Motor neuron (in vitro differentiated cells): ENCODE results near the gene RNU7-1. TPM values are rescaled to one million over a fixed set of nuclear protein-coding genes. Genes with fewer than 3 reads are reported as not detected.

Experiments
- ATAC-seq, 8 experiments: fragments of 200-7000 bp; cut with Tn5 transposase; replicated peaks in 6 of 8; 2 replicates each; pipeline ENCODE4 v1.8.0; 2021; ENCODE audit warnings: mild to moderate bottlenecking in 8 of 8, moderate library complexity in 8 of 8
- H3K27ac ChIP-seq, 2 donors: fragments of 250-450 bp; sonication (Bioruptor Pico); 2 replicates each; pipeline ENCODE4 v1.9.0; 2021; ENCODE audit warnings: antibody characterized with exemption in 2 of 2, mild to moderate bottlenecking in 2 of 2, moderate library complexity in 1 of 2
- H3K4me1 ChIP-seq, 2 donors: fragments of 250-450 bp; sonication (Bioruptor Pico); replicated peaks in 1 of 2; 2 replicates each; pipeline ENCODE4 v1.6.1; 2021; ENCODE audit warnings: antibody characterized with exemption in 2 of 2, mild to moderate bottlenecking in 2 of 2, moderate library complexity in 1 of 2
- H3K4me3 ChIP-seq, 5 donors: fragments of 250-450 bp; sonication (Bioruptor Pico); 2 replicates each; pipeline ENCODE4 v1.9.0; 2021; ENCODE audit warnings: antibody characterized with exemption in 5 of 5, mild to moderate bottlenecking in 5 of 5, moderate library complexity in 4 of 5
- WGBS, 10 experiments: fragments of 450-650 bp; shearing (Covaris generic); methylation state at CpG; one replicate each; pipeline ENCODE4 v1.0.0; 2022; 5-methylcytosine and 5-hydroxymethylcytosine counted together
- in situ Hi-C, 9 experiments: fragments of 400-800 bp; cut with MboI; loops; one replicate each; pipeline ENCODE4 v1.15.0; 2021; ENCODE audit warnings: low sequenced_read_pairs in 9 of 9, low pct_unique_long_range_greater_than_20kb in 2 of 9; ENCODE audit not compliant: unreplicated experiment in 9 of 9
- total RNA-seq, 8 experiments: library from RNA; unstranded; fragments of 300-600 nt; gene quantifications; 2 replicates each; pipeline versions ENCODE4 v1.2.3 to v1.2.4, GENCODE V29; 2022

RNU7-1 gene
- total RNA-seq, 8 experiments from 2014 or later = not detected

DNA sequence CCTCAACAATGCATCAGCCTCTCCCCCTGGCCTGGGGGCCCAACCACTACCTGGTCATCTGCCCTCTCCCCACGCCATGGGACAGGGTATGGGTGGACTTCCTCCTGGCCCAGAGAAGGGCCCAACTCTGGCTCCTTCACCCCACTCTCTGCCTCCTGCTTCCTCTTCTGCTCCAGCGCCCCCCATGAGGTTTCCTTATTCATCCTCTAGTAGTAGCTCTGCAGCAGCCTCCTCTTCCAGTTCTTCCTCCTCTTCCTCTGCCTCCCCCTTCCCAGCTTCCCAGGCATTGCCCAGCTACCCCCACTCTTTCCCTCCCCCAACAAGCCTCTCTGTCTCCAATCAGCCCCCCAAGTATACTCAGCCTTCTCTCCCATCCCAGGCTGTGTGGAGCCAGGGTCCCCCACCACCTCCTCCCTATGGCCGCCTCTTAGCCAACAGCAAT, 7.4 kb upstream of the RNU7-1 start:
- H3K4me1 ChIP-seq = peaks cover 11 to 12% of the 10 kb centered on the region in 2 donors
- no peak overlapping the region for H3K27ac ChIP-seq
- H3K4me3 ChIP-seq = peak overlapping the region in 1 of 5 donors; percentile 60
- in situ Hi-C loops = loop anchor here in 2 of 9 experiments (25.0 kb wide), 1 partner anchor 176 kb away; the partner anchor contains the start of gene C1RL (in 2 of the 2)
- ATAC-seq = no peak
- 100% methylated on average over 1 of the region's 3 CpGs; no CpG with 5 or more reads in 8 of the 10 experiments for WGBS, 10 experiments

- in situ Hi-C loops = loop anchor here in 2 of 9 experiments (25.0 kb wide), 1 partner anchor 175 kb away; the partner anchor contains the start of gene C1RL (in 2 of the 2)
- Histone ChIP-seq H3K4me3 (peak overlapping the region; percentile 39 to 65 (median 60)), H3K4me1 (peaks cover 11 to 12% of the 10 kb centered on the region in 2 donors), H3K27ac (peak overlapping the region; percentile 92 to 97)
- ATAC-seq = peak in 2 of 8 experiments; percentile 1
- WGBS, 10 experiments = 80 to 100% methylated on average over 1 of the region's 36 CpGs; no CpG with 5 or more reads in 8 of the 10 experiments
These were observed 6.8 kb upstream of the RNU7-1 start for GRCh38 chr12:6936636-6937480.

GRCh38 chr12:6937481-6938352, 5.9 kb upstream of the RNU7-1 start:
- ATAC-seq = peak; percentile 92 to 97 (median 94)
- in situ Hi-C loops = loop anchor here in 2 of 9 experiments (25.0 kb wide), 1 partner anchor 175 kb away; the partner anchor contains the start of gene C1RL (in 2 of the 2)
- Histone ChIP-seq H3K4me1 (peaks cover 11 to 13% of the 10 kb centered on the region in 2 donors), H3K27ac (peak overlapping the region; percentile 92 to 97), H3K4me3 (peak overlapping the region; percentile 39 to 65 (median 60))
- WGBS, 10 experiments = 0 to 10% (median 2%) methylated on average over 1 to 20 of the region's 80 CpGs; no CpG with 5 or more reads in 5 of the 10 experiments

DNA sequence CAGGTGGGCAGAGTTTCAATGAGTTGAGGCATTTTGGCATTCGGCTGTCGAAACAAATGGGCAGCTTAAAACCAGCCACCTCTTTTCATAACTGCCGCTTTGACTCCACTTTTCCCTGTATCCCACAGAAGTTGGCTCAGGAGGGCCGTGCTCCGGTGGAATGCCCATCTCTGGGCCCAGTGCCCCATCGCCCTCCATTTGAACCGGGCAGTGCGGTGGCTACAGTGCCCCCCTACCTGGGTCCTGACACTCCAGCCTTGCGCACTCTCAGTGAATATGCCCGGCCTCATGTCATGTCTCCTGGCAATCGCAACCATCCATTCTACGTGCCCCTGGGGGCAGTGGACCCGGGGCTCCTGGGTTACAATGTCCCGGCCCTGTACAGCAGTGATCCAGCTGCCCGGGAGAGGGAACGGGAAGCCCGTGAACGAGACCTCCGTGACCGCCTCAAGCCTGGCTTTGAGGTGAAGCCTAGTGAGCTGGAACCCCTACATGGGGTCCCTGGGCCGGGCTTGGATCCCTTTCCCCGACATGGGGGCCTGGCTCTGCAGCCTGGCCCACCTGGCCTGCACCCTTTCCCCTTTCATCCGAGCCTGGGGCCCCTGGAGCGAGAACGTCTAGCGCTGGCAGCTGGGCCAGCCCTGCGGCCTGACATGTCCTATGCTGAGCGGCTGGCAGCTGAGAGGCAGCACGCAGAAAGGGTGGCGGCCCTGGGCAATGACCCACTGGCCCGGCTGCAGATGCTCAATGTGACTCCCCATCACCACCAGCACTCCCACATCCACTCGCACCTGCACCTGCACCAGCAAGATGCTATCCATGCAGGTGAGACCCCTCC, 5.0 kb upstream of the RNU7-1 start:
- Histone ChIP-seq H3K27ac (peak overlapping the region; percentile 20 to 97), H3K4me3 (peak overlapping the region; percentile 39 to 65 (median 60)), H3K4me1 (peaks cover 17 to 19% of the 10 kb centered on the region in 2 donors)
- in situ Hi-C loops = loop anchor here in 2 of 9 experiments (25.0 kb wide), 1 partner anchor 174 kb away; the partner anchor contains the start of gene C1RL (in 2 of the 2)
- 70 to 100% (median 95%) methylated on average over 1 to 5 of the region's 32 CpGs; no CpG with 5 or more reads in 3 of the 10 experiments for WGBS, 10 experiments
- ATAC-seq = no peak

- peaks cover 17 to 19% of the 10 kb centered on the region in 2 donors for H3K4me1 ChIP-seq
- WGBS, 10 experiments = 0 to 100% (median 92%) methylated on average over 1 to 2 of the region's 2 CpGs; no CpG with 5 or more reads in 3 of the 10 experiments
- peak overlapping the region in 1 of 2 donors; percentile 97 for H3K27ac ChIP-seq
These were observed 4.5 kb upstream of the RNU7-1 start for GRCh38 chr12:6939191-6939540.

DNA sequence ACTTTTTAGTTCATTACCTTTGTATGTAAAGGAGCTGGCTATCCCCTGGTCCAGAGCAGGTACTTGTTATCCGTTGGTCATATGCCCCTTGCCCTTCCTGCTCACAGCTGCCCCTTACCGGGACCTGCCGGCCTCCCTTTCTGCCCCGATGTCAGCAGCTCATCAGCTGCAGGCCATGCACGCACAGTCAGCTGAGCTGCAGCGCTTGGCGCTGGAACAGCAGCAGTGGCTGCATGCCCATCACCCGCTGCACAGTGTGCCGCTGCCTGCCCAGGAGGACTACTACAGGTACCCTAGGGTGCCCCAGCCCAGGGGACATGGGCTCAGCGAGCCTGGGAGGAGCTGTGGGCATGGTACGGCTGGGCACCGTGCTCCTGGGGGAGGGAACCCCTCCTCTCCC, 2.3 kb upstream of the RNU7-1 start:
- Histone ChIP-seq H3K4me1 (peaks cover 23 to 27% of the 10 kb centered on the region in 2 donors), H3K27ac (no peak overlapping the region), H3K4me3 (no peak overlapping the region)
- in situ Hi-C loops = loop anchor here in 2 of 9 experiments (25.0 kb wide), 1 partner anchor 171 kb away; the partner anchor contains the start of gene C1RL (in 2 of the 2)
- WGBS, 10 experiments = 85 to 97% (median 92%) methylated on average over 5 to 8 of the region's 12 CpGs; no CpG with 5 or more reads in 7 of the 10 experiments
- no peak for ATAC-seq

More at GRCh38 chr12:6939191-6939540, 4.5 kb upstream of the RNU7-1 start:
- in situ Hi-C loops = loop anchor here in 2 of 9 experiments (25.0 kb wide), 1 partner anchor 173 kb away; the partner anchor contains the start of gene C1RL (in 2 of the 2)
- H3K4me3 ChIP-seq = no peak overlapping the region
- ATAC-seq = no peak

DNA sequence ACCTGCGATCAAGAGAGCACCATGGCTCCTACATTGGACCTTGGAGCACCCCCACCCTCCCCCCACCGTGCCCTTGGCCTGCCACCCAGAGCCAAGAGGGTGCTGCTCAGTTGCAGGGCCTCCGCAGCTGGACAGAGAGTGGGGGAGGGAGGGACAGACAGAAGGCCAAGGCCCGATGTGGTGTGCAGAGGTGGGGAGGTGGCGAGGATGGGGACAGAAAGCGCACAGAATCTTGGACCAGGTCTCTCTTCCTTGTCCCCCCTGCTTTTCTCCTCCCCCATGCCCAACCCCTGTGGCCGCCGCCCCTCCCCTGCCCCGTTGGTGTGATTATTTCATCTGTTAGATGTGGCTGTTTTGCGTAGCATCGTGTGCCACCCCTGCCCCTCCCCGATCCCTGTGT, 1.8 kb upstream of the RNU7-1 start:
- peaks cover 23 to 26% of the 10 kb centered on the region in 2 donors for H3K4me1 ChIP-seq
- no CpG with 5 or more reads among the region's 12 CpGs for WGBS, 10 experiments
- H3K4me3 ChIP-seq = no peak overlapping the region
- no peak for ATAC-seq
- no peak overlapping the region for H3K27ac ChIP-seq
- in situ Hi-C loops = loop anchor here in 2 of 9 experiments (25.0 kb wide), 1 partner anchor 171 kb away; the partner anchor contains the start of gene C1RL (in 2 of the 2)

DNA sequence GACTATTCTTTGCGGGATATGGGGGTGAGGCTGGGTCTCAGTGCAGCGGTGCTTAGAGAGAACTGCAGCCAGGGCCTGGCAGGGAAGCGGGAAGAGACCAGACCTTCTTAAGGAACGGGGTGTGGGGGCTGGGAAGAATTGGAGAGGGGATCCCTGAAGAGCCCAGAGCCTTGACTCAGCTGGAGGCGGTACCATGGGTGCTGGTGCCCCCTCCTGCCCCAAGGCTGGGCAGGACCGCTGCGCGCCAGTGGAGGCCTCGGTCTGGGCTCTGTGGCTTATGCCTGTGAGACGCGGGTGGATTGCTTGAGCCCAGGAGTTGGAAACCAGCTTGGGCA, 1.3 kb upstream of the RNU7-1 start:
- H3K4me3 ChIP-seq = no peak overlapping the region
- H3K27ac ChIP-seq = no peak overlapping the region
- H3K4me1 ChIP-seq = peaks cover 20 to 21% of the 10 kb centered on the region in 2 donors
- in situ Hi-C loops = loop anchor here in 2 of 9 experiments (25.0 kb wide), 1 partner anchor 170 kb away; the partner anchor contains the start of gene C1RL (in 2 of the 2)
- 85 to 100% (median 98%) methylated on average over 1 to 5 of the region's 11 CpGs; no CpG with 5 or more reads in 4 of the 10 experiments for WGBS, 10 experiments
- no peak for ATAC-seq

- peaks cover 16 to 17% of the 10 kb centered on the region in 2 donors for H3K4me1 ChIP-seq
- peak overlapping the region; percentile 43 to 59 (median 54) for H3K4me3 ChIP-seq
- in situ Hi-C loops = loop anchor here in 2 of 9 experiments (25.0 kb wide), 1 partner anchor 169 kb away; the partner anchor contains the start of gene C1RL (in 2 of the 2)
- peak overlapping the region; percentile 96 to 97 for H3K27ac ChIP-seq
- 0 to 4% (median 0%) methylated on average over 2 to 10 of the region's 13 CpGs for WGBS, 10 experiments
- ATAC-seq = peak; percentile 45 to 60 (median 52)
These were observed 261 bp upstream of the RNU7-1 start for GRCh38 chr12:6943389-6943721.

- ATAC-seq = peak; percentile 38 to 69 (median 66)
- Histone ChIP-seq H3K4me3 (peak overlapping the region; percentile 43 to 59 (median 54)), H3K27ac (peak overlapping the region; percentile 96 to 97), H3K4me1 (peaks cover 11 to 14% of the 10 kb centered on the region in 2 donors)
- in situ Hi-C loops = loop anchor here in 2 of 9 experiments (25.0 kb wide), 1 partner anchor 168 kb away; the partner anchor contains the start of gene C1RL (in 2 of the 2)
- WGBS, 10 experiments = 0 to 80% (median 7%) methylated on average over 1 to 26 of the region's 48 CpGs
These were observed 968 bp downstream of the RNU7-1 start for GRCh38 chr12:6944381-6945186.

- 70 to 100% (median 95%) methylated on average over 1 to 8 of the region's 11 CpGs; no CpG with 5 or more reads in 5 of the 10 experiments for WGBS, 10 experiments
- Histone ChIP-seq H3K4me3 (no peak overlapping the region), H3K27ac (no peak overlapping the region), H3K4me1 (peaks cover 11 to 14% of the 10 kb centered on the region in 2 donors)
- in situ Hi-C loops = loop anchor here in 2 of 9 experiments (25.0 kb wide), 1 partner anchor 167 kb away; the partner anchor contains the start of gene C1RL (in 2 of the 2)
- ATAC-seq = no peak
These were observed 2.0 kb downstream of the RNU7-1 start for GRCh38 chr12:6945613-6946012.
